DLD1 (cell line): ENCODE measurements around the gene SOX6.

ENCODE experiments used
- in situ Hi-C: cut with HindIII; loops from 2 replicates; pipeline ENCODE4 v1.10.0; 2017; ENCODE audit warnings: low sequenced_read_pairs

SOX6 gene

GRCh38 chr11:15940462-15941205 lies 415.7 kb downstream of the SOX6 start:
- in situ Hi-C loops = no loop called here

- in situ Hi-C loops = no loop called here
Observed at GRCh38 chr11:15938983-15939382, 417.4 kb downstream of the SOX6 start.

- in situ Hi-C loops = no loop called here
Observed at GRCh38 chr11:15938121-15938611, 418.2 kb downstream of the SOX6 start.

GRCh38 chr11:15937601-15938120 lies 418.7 kb downstream of the SOX6 start:
- in situ Hi-C loops = no loop called here

- in situ Hi-C loops = no loop called here
Observed at GRCh38 chr11:15936011-15936410, 420.3 kb downstream of the SOX6 start.

- in situ Hi-C loops = no loop called here
Observed at GRCh38 chr11:15935373-15935772, 421.0 kb downstream of the SOX6 start.

GRCh38 chr11:15933886-15934625 lies 422.3 kb downstream of the SOX6 start:
- in situ Hi-C loops = no loop called here

GRCh38 chr11:15932417-15932816 lies 423.9 kb downstream of the SOX6 start:
- in situ Hi-C loops = no loop called here

GRCh38 chr11:15931497-15931896 lies 424.8 kb downstream of the SOX6 start:
- in situ Hi-C loops = no loop called here

- in situ Hi-C loops = no loop called here
Observed at GRCh38 chr11:15930442-15931025, 425.8 kb downstream of the SOX6 start.

GRCh38 chr11:15929371-15929901 lies 426.9 kb downstream of the SOX6 start:
- in situ Hi-C loops = no loop called here

- in situ Hi-C loops = no loop called here
Observed at GRCh38 chr11:15927864-15928217, 428.5 kb downstream of the SOX6 start.

- in situ Hi-C loops = no loop called here
Observed at GRCh38 chr11:15927196-15927863, 429.0 kb downstream of the SOX6 start.

GRCh38 chr11:15926071-15926470 lies 430.3 kb downstream of the SOX6 start:
- in situ Hi-C loops = no loop called here

- in situ Hi-C loops = loop anchor here (25.0 kb wide), 1 partner anchor 111 kb away; no protein-coding TSS in a partner anchor
Observed at GRCh38 chr11:15923183-15923582, 433.2 kb downstream of the SOX6 start.

- in situ Hi-C loops = loop anchor here (25.0 kb wide), 1 partner anchor 110 kb away; no protein-coding TSS in a partner anchor
Observed at GRCh38 chr11:15922745-15923144, 433.6 kb downstream of the SOX6 start.

GRCh38 chr11:15920856-15921629 lies 435.3 kb downstream of the SOX6 start:
- in situ Hi-C loops = loop anchor here (25.0 kb wide), 1 partner anchor 109 kb away; no protein-coding TSS in a partner anchor

GRCh38 chr11:15918674-15919073 lies 437.7 kb downstream of the SOX6 start:
- in situ Hi-C loops = loop anchor here (25.0 kb wide), 1 partner anchor 106 kb away; no protein-coding TSS in a partner anchor

- in situ Hi-C loops = loop anchor here (25.0 kb wide), 1 partner anchor 106 kb away; no protein-coding TSS in a partner anchor
Observed at GRCh38 chr11:15918212-15918611, 438.1 kb downstream of the SOX6 start.
